HG03432 (cell line): ENCODE measurements around the gene RGS7.
"Not testable (repeated sequence)": the region's sequence is repeated elsewhere in the genome, so short reads cannot be mapped to it uniquely, and the experiment has no call there.

ENCODE experiments used
- ATAC-seq: cut with Tn5 transposase; IDR thresholded peaks from one replicate; pipeline ENCODE4 v1.9.1; 2021; ENCODE audit warnings: mild to moderate bottlenecking, moderate library complexity; ENCODE audit not compliant: unreplicated experiment

RGS7 gene

DNA sequence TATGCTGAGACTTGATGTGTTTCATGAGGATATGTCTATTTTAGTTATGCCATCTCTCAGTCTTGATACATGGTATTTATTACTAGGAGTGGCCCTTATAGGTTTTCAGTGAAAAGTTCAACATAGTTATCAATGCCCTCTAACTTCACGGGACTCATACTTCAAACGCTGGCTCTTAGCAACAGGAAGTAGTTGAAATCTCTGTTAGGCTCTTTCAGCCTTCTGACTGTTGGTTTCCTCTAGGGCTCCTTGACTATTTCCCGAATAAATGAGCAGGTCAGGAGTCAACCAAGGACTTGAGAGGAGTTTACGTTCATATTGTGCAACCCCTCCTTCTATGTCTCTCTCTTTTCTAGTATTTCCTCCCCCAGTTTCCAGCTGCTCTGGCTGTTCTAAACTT lies 141.8 kb downstream of the RGS7 start:
- ATAC-seq = no peak

GRCh38 chr1:241213139-241213538 lies 143.9 kb downstream of the RGS7 start:
- no peak for ATAC-seq

DNA sequence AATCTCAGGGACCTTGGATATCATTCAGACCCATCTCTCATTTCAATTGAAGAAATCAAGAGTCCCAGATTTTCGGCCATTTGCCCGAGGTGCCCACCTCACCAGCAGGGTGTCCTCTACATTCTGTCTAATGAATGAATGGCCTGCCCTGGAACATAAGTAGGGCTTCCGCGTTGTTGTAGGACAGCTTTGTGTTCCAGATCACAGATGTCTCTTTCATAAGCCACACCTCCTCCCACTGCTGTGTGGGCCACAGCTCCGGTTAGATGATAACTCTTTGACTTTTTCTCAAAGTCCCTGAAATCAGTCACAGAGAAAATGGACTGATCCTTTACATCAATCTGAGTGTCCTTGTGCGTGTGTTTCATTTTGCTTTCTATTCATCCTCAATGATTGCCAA lies 144.4 kb downstream of the RGS7 start:
- ATAC-seq = no peak

GRCh38 chr1:241208910-241209379 lies 148.1 kb downstream of the RGS7 start:
- ATAC-seq = no peak

GRCh38 chr1:241203817-241204216 lies 153.2 kb downstream of the RGS7 start:
- ATAC-seq = no peak

DNA sequence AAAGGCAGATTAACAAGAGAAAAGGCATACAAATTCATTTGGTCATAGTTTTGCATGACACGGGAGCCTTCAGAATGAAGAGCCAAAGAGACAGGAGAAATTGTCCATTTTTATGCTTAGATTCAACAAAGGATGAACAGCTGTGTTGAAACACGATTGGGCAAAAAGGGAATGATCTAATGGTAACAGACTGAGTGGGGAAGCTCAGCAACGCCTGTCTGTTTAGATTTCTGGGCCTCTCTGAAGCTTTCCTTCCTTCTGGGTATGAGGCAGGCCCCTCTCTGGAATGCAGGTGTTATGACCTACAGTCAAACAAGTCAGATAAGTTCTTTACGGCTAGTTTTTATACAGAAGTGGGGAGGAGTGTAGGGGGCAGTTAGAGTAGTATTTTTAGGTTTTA lies 154.6 kb downstream of the RGS7 start:
- ATAC-seq = no peak

GRCh38 chr1:241186716-241187115 lies 170.3 kb downstream of the RGS7 start:
- no peak for ATAC-seq

DNA sequence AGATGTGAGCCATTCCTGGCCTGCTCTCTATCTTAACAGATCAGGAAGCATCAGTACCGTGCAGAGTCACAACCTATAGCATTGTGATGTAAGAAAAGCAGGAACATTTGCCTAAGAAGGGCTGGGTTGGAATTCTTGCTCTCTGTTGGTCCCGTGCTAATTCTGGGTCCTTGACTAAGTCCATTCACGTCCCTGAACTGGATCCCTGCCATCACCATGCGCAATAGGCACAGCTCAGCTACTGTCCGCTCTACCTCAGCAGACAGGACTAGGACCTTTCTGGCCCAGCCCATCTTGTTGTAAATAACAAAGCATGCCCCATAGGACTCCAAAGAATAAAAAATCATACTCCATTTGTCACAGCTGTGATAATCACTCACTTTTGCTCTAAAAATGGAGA lies 175.0 kb downstream of the RGS7 start:
- no peak for ATAC-seq

DNA sequence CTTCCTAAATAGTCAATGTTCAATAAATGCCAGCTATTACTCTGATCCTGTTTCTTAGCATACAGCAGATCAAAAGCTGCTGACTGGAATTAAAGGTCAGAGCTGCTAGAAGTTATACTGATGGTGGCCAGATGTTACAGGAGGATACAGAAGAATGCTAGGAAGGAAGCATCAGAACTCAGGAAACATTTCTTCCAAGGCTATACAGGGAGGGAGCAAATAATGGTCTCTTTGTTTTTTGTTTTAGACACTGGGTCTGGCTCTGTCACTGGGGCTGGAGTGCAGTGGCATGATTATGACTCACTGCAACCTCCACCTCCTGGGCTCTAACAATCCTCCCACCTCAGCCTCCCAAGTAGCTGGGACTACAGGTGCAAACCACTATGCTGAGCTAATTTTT lies 175.5 kb downstream of the RGS7 start:
- ATAC-seq = no peak

GRCh38 chr1:241180569-241180968 lies 176.4 kb downstream of the RGS7 start:
- ATAC-seq = no peak

GRCh38 chr1:241177660-241178059 lies 179.3 kb downstream of the RGS7 start:
- ATAC-seq = no peak

GRCh38 chr1:241172486-241172885 lies 184.5 kb downstream of the RGS7 start:
- ATAC-seq = no peak

GRCh38 chr1:241171991-241172390 lies 185.0 kb downstream of the RGS7 start:
- ATAC-seq = no peak

DNA sequence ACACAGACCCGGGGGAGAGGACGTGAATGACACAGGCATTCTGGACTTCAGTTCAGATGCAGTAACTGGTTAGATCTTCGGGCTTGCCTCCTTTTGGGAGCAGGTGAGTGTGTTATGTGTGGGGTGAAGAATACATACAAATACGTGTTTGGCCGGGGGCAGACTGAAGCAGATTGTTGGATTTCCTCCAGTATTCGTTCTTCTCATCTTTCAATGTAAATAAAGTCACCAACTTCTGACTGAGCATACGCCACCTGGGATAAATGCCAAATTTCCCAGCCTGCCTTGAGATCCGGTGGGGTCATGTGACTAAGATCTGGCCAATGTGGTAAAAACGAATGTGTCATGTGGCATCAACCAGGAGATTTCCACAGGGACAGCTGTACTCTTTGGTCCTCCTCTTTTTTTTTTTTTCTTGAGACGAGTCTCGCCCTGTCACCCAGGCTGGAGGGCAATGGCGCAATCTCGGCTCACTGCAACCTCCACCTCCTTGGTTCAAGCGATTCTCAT lies 189.8 kb downstream of the RGS7 start:
- no peak for ATAC-seq

DNA sequence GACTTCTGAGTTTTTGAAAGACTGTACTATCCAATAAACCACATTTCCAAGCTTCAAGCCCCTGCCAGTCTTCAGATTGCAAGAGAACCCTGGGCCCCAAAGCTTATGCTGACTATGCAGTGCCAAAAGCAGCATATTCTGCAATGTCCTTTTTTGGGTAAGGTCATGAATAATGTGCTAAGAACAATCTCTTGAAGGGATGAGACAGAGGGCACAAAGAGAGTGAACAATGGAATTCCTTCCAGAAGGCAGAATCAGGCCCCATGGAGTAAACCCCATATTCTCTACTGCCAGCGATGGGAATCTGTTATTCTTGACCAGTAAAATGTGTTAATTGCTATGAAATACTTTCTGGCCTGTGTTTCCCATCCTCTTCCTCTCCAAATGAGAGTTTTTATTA lies 190.4 kb downstream of the RGS7 start:
- ATAC-seq = no peak

DNA sequence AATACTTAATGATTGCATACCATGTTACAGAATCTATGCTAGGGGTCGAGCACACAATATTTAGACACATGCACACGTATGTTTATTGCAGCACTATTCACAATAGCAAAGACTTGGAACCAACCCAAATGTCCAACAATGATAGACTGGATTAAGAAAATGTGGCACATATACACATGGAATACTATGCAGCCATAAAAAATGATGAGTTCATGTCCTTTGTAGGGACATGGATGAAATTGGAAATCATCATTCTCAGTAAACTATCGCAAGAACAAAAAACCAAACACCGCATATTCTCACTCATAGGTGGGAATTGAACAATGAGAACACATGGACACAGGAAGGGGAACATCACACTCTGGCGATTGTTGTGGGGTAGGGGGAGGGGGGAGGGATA lies 191.7 kb downstream of the RGS7 start:
- ATAC-seq = not testable (repeated sequence)

- ATAC-seq = no peak
These were observed 193.6 kb downstream of the RGS7 start for GRCh38 chr1:241163363-241163762.

DNA sequence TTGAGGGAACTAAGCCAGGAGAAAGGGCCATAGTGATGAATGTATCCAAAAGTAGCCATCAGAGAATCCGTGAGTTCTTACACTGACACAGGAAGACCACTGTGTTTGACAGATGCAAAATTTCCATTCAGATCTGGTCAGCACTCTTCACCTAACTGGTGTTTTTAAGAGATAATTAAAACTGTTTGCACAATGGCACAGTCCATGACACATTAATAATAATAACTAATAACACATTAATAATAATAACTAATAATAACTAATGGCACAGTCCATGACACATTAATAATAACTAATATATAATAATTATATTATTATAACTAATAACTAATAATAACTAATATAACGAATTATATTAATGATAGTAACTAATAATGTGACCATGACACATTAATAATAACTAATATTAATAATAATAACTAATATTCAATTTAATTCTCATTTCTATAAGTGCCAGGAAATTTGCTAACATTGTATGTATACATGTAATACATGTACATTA lies 195.8 kb downstream of the RGS7 start:
- ATAC-seq = no peak

GRCh38 chr1:241157435-241157834 lies 199.6 kb downstream of the RGS7 start:
- no peak for ATAC-seq

GRCh38 chr1:241156231-241156965 lies 200.6 kb downstream of the RGS7 start:
- ATAC-seq = no peak

GRCh38 chr1:241145881-241146280 lies 211.1 kb downstream of the RGS7 start:
- no peak for ATAC-seq

- ATAC-seq = no peak
These were observed 213.1 kb downstream of the RGS7 start for GRCh38 chr1:241143765-241144442.
